NCI-H146 (cell line): ENCODE measurements around the gene PRR19.
"Not testable (repeated sequence)": the region's sequence is repeated elsewhere in the genome, so short reads cannot be mapped to it uniquely, and the experiment has no call there.

Experiments
- DNase-seq: peaks from one replicate; lab custom pipeline; 2025; lab: John Stamatoyannopoulos, UW

The PRR19 gene

GRCh38 chr19:42325896-42326771 is 24.2 kb downstream of the PRR19 start:
- DNase-seq = peak; percentile 48

- no peak for DNase-seq
These were observed 25.0 kb downstream of the PRR19 start for GRCh38 chr19:42326969-42327368.

- no peak for DNase-seq
These were observed 25.4 kb downstream of the PRR19 start for GRCh38 chr19:42327381-42327780.

GRCh38 chr19:42328106-42328505 is 26.2 kb downstream of the PRR19 start:
- DNase-seq = no peak

- no peak for DNase-seq
These were observed 26.9 kb downstream of the PRR19 start for GRCh38 chr19:42328854-42329253.

- DNase-seq = no peak
These were observed 28.3 kb downstream of the PRR19 start for GRCh38 chr19:42330241-42330711.

- DNase-seq = not testable (repeated sequence)
These were observed 29.4 kb downstream of the PRR19 start for GRCh38 chr19:42331333-42331732.

- no peak for DNase-seq
These were observed 30.1 kb downstream of the PRR19 start for GRCh38 chr19:42332059-42332458.

GRCh38 chr19:42333018-42333417 is 31.1 kb downstream of the PRR19 start:
- DNase-seq = no peak

- no peak for DNase-seq
These were observed 32.2 kb downstream of the PRR19 start for GRCh38 chr19:42333975-42334696.

GRCh38 chr19:42334697-42335373 is 32.9 kb downstream of the PRR19 start:
- DNase-seq = no peak

- DNase-seq = no peak
These were observed 33.5 kb downstream of the PRR19 start for GRCh38 chr19:42335374-42335936.

GRCh38 chr19:42335971-42336370 is 34.0 kb downstream of the PRR19 start:
- no peak for DNase-seq

GRCh38 chr19:42339126-42339860 is 37.4 kb downstream of the PRR19 start:
- DNase-seq = not testable (repeated sequence)

GRCh38 chr19:42339922-42340321 is 38.0 kb downstream of the PRR19 start:
- not testable (repeated sequence) for DNase-seq

GRCh38 chr19:42343344-42344110 is 41.6 kb downstream of the PRR19 start:
- no peak for DNase-seq

- DNase-seq = no peak
These were observed 42.5 kb downstream of the PRR19 start for GRCh38 chr19:42344336-42344893.

GRCh38 chr19:42345191-42345812 is 43.4 kb downstream of the PRR19 start:
- no peak for DNase-seq

- DNase-seq = no peak
These were observed 46.3 kb downstream of the PRR19 start for GRCh38 chr19:42348211-42348610.
